HEK293 (cell line): ENCODE measurements around the gene PTPRG.
A peak's percentile ranks its signal among the peaks of the same experiment; 100 is the strongest.

ENCODE experiments used
- CTCF ChIA-PET: fragments of 350-600 bp; formaldehyde crosslinking; extraction: SDS; loops from one replicate; lab custom pipeline; 2021; ENCODE audit warnings: antibody characterized with exemption; lab: Yijun Ruan, JAX
- POLR2A ChIA-PET: fragments of 300-600 bp; formaldehyde crosslinking; extraction: SDS; loops from one replicate; lab custom pipeline; 2020; ENCODE audit warnings: antibody characterized with exemption, inconsistent platforms; lab: Yijun Ruan, JAX
- H3K27ac ChIP-seq: fragments of 200-500 bp; sonication (Bioruptor generic); 2 replicates; pipeline ENCODE4 v1.5.1; 2014; ENCODE audit warnings: low read depth, low read length, control low read depth, inconsistent platforms; ENCODE audit errors: extremely low read depth
- H3K36me3 ChIP-seq, 2 experiments: fragments of 200-500 bp in 1 of 2; sonication (Bioruptor generic) in 1 of 2; 1 replicate in 1 of 2; 2 replicates in 1 of 2; pipeline ENCODE4 v1.5.1; 2014 to 2017; ENCODE audit warnings: inconsistent platforms in 2 of 2, low read length in 2 of 2; ENCODE audit not compliant: control insufficient read depth in 2 of 2, insufficient read depth in 1 of 2
- H3K4me1 ChIP-seq: fragments of 200-500 bp; sonication (Bioruptor generic); 2 replicates; pipeline ENCODE4 v1.5.1; 2014; ENCODE audit warnings: mild to moderate bottlenecking, low read length, inconsistent platforms; ENCODE audit not compliant: control insufficient read depth, insufficient read depth
- H3K4me3 ChIP-seq: 2 replicates; pipeline ENCODE4 v1.5.1; 2011; ENCODE audit warnings: low read depth, mild to moderate bottlenecking, control low read depth, low read length, moderate library complexity
- H3K9me3 ChIP-seq: fragments of 200-500 bp; sonication (Bioruptor generic); 2 replicates; pipeline ENCODE4 v1.5.1; 2014; ENCODE audit warnings: low read depth, low read length, inconsistent platforms; ENCODE audit not compliant: control insufficient read depth, insufficient read depth
- BCL11A ChIP-seq: fragments of 450-650 bp; formaldehyde crosslinking; IDR thresholded peaks from 2 replicates; pipeline ENCODE4 v1.5.1; 2016; ENCODE audit warnings: low read depth, missing biosample characterization, missing genetic modification characterization
- GLIS1 ChIP-seq: fragments of 450-650 bp; formaldehyde crosslinking; IDR thresholded peaks from 2 replicates; pipeline ENCODE4 v1.5.1; 2016; ENCODE audit warnings: missing biosample characterization, missing genetic modification characterization
- HOXD13 ChIP-seq: sonication (generic); formaldehyde crosslinking; IDR thresholded peaks from 2 replicates; pipeline ENCODE4 v1.8.0; 2022; ENCODE audit warnings: missing genetic modification reagents, borderline replicate concordance
- PRDM6 ChIP-seq: fragments of 450-650 bp; formaldehyde crosslinking; IDR thresholded peaks from 2 replicates; pipeline ENCODE4 v1.5.1; 2017; ENCODE audit warnings: missing biosample characterization, missing genetic modification characterization
- REPIN1 ChIP-seq: fragments of 450-650 bp; formaldehyde crosslinking; IDR thresholded peaks from 2 replicates; pipeline ENCODE4 v1.5.1; 2017; ENCODE audit warnings: missing biosample characterization, missing genetic modification characterization, low read depth
- TSHZ1 ChIP-seq: fragments of 450-650 bp; formaldehyde crosslinking; IDR thresholded peaks from 2 replicates; pipeline ENCODE4 v1.5.1; 2016; ENCODE audit warnings: missing biosample characterization, missing genetic modification characterization, borderline replicate concordance
- ZBTB17 ChIP-seq: fragments of 450-650 bp; formaldehyde crosslinking; IDR thresholded peaks from 2 replicates; pipeline ENCODE4 v1.5.1; 2016; ENCODE audit warnings: missing biosample characterization, missing genetic modification characterization
- ZBTB44 ChIP-seq: fragments of 450-650 bp; IDR thresholded peaks from 2 replicates; pipeline ENCODE4 v1.5.1; 2018; ENCODE audit warnings: missing biosample characterization, mild to moderate bottlenecking, missing genetic modification characterization
- ZFP69B ChIP-seq: fragments of 450-650 bp; formaldehyde crosslinking; IDR thresholded peaks from 2 replicates; pipeline ENCODE4 v1.5.1; 2016; ENCODE audit warnings: missing biosample characterization, missing genetic modification characterization
- ZNF221 ChIP-seq: fragments of 450-650 bp; formaldehyde crosslinking; IDR thresholded peaks from 2 replicates; pipeline ENCODE4 v1.5.1; 2017; ENCODE audit warnings: missing biosample characterization, missing genetic modification characterization, borderline replicate concordance
- ZNF350 ChIP-seq: fragments of 450-650 bp; formaldehyde crosslinking; IDR thresholded peaks from 2 replicates; pipeline ENCODE4 v1.5.0; 2017; ENCODE audit warnings: missing biosample characterization, mild to moderate bottlenecking, missing genetic modification characterization
- ZNF544 ChIP-seq: fragments of 450-650 bp; formaldehyde crosslinking; IDR thresholded peaks from 2 replicates; pipeline ENCODE4 v1.5.0; 2017; ENCODE audit warnings: missing biosample characterization, missing genetic modification characterization
- ZNF585B ChIP-seq: fragments of 450-650 bp; formaldehyde crosslinking; IDR thresholded peaks from 2 replicates; pipeline ENCODE4 v1.5.1; 2016; ENCODE audit warnings: missing biosample characterization, missing genetic modification characterization
- ZSCAN4 ChIP-seq: fragments of 450-650 bp; formaldehyde crosslinking; IDR thresholded peaks from 2 replicates; pipeline ENCODE4 v1.5.1; 2017; ENCODE audit warnings: missing biosample characterization, missing genetic modification characterization
- TF ChIP-seq, protein P1 (sequence below): fragments of 450-650 bp; formaldehyde crosslinking; IDR thresholded peaks from 2 replicates; pipeline ENCODE4 v1.5.1; 2016; ENCODE audit warnings: missing biosample characterization, missing genetic modification characterization

PTPRG gene

GRCh38 chr3:61938878-61939549 is 377.6 kb downstream of the PTPRG start:
- H3K4me3 ChIP-seq = no peak overlapping the region
- POLR2A ChIA-PET = interaction anchor here (0.7 kb wide), 1 partner anchor 1181 kb away, joined by 3 read pairs; no protein-coding TSS in a partner anchor
- TF ChIP-seq ZNF544 = no peak
- TF ChIP-seq PRDM6 (tag by site-specific recombination) = peak; percentile 66
- TF ChIP-seq, all 188 proteins: peak for 1
- Histone ChIP-seq H3K36me3 (no peaks in the 10 kb centered on the region), H3K27ac (no peak overlapping the region), H3K9me3 (no peaks in the 10 kb centered on the region), H3K4me1 (peaks cover 10% of the 10 kb centered on the region; the same call in 1 of the 2 replicates)
- CTCF ChIA-PET = no interaction called here

DNA sequence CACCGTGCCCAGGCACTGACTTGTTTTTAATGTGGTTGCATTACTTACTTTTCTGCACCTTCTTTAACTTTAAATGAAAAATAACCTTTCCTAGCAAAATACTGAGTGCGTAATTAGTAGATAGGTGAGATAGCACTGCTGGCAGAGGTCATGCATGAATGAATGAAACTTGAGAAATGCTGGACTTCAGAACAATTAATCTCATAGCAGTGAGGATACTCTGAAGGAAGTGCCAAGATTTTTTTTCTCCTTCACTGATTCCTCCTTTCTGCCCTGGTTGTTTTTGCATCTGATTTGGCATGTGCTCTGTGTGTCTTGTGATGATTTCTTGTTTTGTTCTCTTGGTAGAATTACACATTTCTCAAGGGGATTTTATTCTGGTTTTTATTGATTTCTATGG is 378.9 kb downstream of the PTPRG start:
- POLR2A ChIA-PET = no interaction called here
- H3K4me1 ChIP-seq = peaks cover 10% of the 10 kb centered on the region; the same call in 1 of the 2 replicates
- CTCF ChIA-PET = no interaction called here
- H3K36me3 ChIP-seq = no peaks in the 10 kb centered on the region
- no peak for TF ChIP-seq REPIN1 (tag by site-specific recombination)
- TF ChIP-seq ZBTB17 = no peak
- TF ChIP-seq ZBTB44 (tag by site-specific recombination) = 0 out of 2 replicates have a peak, but pooled peaks have one; percentile 15
- TF ChIP-seq, protein P1, sequence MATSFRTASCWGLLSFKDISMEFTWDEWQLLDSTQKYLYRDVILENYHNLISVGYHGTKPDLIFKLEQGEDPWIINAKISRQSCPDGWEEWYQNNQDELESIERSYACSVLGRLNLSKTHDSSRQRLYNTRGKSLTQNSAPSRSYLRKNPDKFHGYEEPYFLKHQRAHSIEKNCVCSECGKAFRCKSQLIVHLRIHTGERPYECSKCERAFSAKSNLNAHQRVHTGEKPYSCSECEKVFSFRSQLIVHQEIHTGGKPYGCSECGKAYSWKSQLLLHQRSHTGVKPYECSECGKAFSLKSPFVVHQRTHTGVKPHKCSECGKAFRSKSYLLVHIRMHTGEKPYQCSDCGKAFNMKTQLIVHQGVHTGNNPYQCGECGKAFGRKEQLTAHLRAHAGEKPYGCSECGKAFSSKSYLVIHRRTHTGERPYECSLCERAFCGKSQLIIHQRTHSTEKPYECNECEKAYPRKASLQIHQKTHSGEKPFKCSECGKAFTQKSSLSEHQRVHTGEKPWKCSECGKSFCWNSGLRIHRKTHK = no peak
- no peak overlapping the region for H3K27ac ChIP-seq
- no peak overlapping the region for H3K4me3 ChIP-seq
- no peaks in the 10 kb centered on the region for H3K9me3 ChIP-seq

GRCh38 chr3:61943975-61944374 is 382.6 kb downstream of the PTPRG start:
- TF ChIP-seq ZFP69B (tag by site-specific recombination) (no peak), ZSCAN4 (tag by site-specific recombination) (no peak), ZNF350 (no peak), TSHZ1 (tag by site-specific recombination) (no peak), HOXD13 (CRISPR knock-in tag) (no peak), ZNF585B (tag by site-specific recombination) (no peak), ZNF221 (tag by site-specific recombination) (no peak), BCL11A (tag by site-specific recombination) (no peak), GLIS1 (no peak)
- ChIA-PET CTCF (no interaction called here), POLR2A (no interaction called here)
- no peak overlapping the region for H3K4me3 ChIP-seq
- H3K27ac ChIP-seq = no peak overlapping the region
- H3K9me3 ChIP-seq = no peaks in the 10 kb centered on the region
- H3K36me3 ChIP-seq = no peaks in the 10 kb centered on the region
- H3K4me1 ChIP-seq = peaks cover 2% of the 10 kb centered on the region; the same call in 1 of the 2 replicates
